Calu3 (cell line): ENCODE measurements around the gene RLF. TPM values are rescaled to one million over a fixed set of nuclear protein-coding genes. Genes with fewer than 3 reads are reported as not detected.
"Not testable (repeated sequence)": the region's sequence is repeated elsewhere in the genome, so short reads cannot be mapped to it uniquely, and the experiment has no call there.

ENCODE experiments used
- BruUV-seq: library from RNA; stranded (reverse); fragments of 400-500 nt; replicated peaks from 2 replicates; lab custom pipeline; 2021; lab: Mats Ljungman, UMichigan
- CTCF ChIA-PET: fragments of 300-600 bp; sonication (Branson Sonifier 250); formaldehyde crosslinking; loops from one replicate; lab custom pipeline; 2022; ENCODE audit warnings: antibody characterized with exemption; lab: Charles Lee
- DNase-seq: peaks from one replicate; pipeline ENCODE4 v3.0.0; 2022
- H3K27ac Mint-ChIP-seq: one replicate; pipeline ENCODE4 v1.8.0; 2022; ENCODE audit warnings: mixed read lengths; ENCODE audit not compliant: unreplicated experiment
- H3K27me3 Mint-ChIP-seq: one replicate; pipeline ENCODE4 v1.8.0; 2022; ENCODE audit warnings: mixed read lengths; ENCODE audit not compliant: unreplicated experiment
- H3K36me3 Mint-ChIP-seq: one replicate; pipeline ENCODE4 v1.8.0; 2022; ENCODE audit warnings: mild to moderate bottlenecking, moderate library complexity, mixed read lengths; ENCODE audit not compliant: insufficient read depth, unreplicated experiment
- H3K4me1 Mint-ChIP-seq: one replicate; pipeline ENCODE4 v1.8.0; 2022; ENCODE audit warnings: mild to moderate bottlenecking, low read depth, mixed read lengths; ENCODE audit not compliant: unreplicated experiment
- H3K4me3 Mint-ChIP-seq: one replicate; pipeline ENCODE4 v1.8.0; 2022; ENCODE audit warnings: mild to moderate bottlenecking, low read depth, moderate library complexity, mixed read lengths; ENCODE audit not compliant: unreplicated experiment
- H3K9me3 Mint-ChIP-seq: one replicate; pipeline ENCODE4 v1.8.0; 2022; ENCODE audit warnings: low read depth, mixed read lengths; ENCODE audit not compliant: unreplicated experiment
- intact Hi-C: fragments of 100-400 bp; cut with micrococcal nuclease; formaldehyde crosslinking; loops from one replicate; pipeline ENCODE4 v1.10.0; 2022; ENCODE audit not compliant: unreplicated experiment
- total RNA-seq: library from RNA; stranded (reverse); gene quantifications from 2 replicates; pipeline ENCODE4 v1.2.3, GENCODE V29; 2022
- TF ChIP-seq, protein P1 (sequence below): fragments of 200-600 bp; IDR thresholded peaks from one replicate; pipeline ENCODE4 v1.8.0; 2022; ENCODE audit warnings: antibody characterized with exemption; ENCODE audit not compliant: unreplicated experiment

RLF gene
- total RNA-seq, 1 experiment from 2014 or later = 12.9 TPM

GRCh38 chr1:40218333-40218732, 57.1 kb downstream of the RLF start:
- CTCF ChIA-PET = no interaction called here
- no peaks in the 10 kb centered on the region for H3K4me1 Mint-ChIP-seq
- H3K36me3 Mint-ChIP-seq = peaks cover 5% of the 10 kb centered on the region
- BruUV-seq = no TSS peak
- no peak overlapping the region for H3K4me3 Mint-ChIP-seq
- H3K27ac Mint-ChIP-seq = no peak overlapping the region
- TF ChIP-seq, protein P1, sequence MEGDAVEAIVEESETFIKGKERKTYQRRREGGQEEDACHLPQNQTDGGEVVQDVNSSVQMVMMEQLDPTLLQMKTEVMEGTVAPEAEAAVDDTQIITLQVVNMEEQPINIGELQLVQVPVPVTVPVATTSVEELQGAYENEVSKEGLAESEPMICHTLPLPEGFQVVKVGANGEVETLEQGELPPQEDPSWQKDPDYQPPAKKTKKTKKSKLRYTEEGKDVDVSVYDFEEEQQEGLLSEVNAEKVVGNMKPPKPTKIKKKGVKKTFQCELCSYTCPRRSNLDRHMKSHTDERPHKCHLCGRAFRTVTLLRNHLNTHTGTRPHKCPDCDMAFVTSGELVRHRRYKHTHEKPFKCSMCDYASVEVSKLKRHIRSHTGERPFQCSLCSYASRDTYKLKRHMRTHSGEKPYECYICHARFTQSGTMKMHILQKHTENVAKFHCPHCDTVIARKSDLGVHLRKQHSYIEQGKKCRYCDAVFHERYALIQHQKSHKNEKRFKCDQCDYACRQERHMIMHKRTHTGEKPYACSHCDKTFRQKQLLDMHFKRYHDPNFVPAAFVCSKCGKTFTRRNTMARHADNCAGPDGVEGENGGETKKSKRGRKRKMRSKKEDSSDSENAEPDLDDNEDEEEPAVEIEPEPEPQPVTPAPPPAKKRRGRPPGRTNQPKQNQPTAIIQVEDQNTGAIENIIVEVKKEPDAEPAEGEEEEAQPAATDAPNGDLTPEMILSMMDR = no peak
- intact Hi-C loops = no loop called here
- DNase-seq = no peak
- no peaks in the 10 kb centered on the region for H3K9me3 Mint-ChIP-seq
- H3K27me3 Mint-ChIP-seq = no peaks in the 10 kb centered on the region

GRCh38 chr1:40221471-40221905, 60.3 kb downstream of the RLF start:
- H3K4me1 Mint-ChIP-seq, H3K27ac Mint-ChIP-seq, BruUV-seq, intact Hi-C loops, H3K9me3 Mint-ChIP-seq, DNase-seq, H3K4me3 Mint-ChIP-seq, H3K27me3 Mint-ChIP-seq: not testable (repeated sequence)
- CTCF ChIA-PET = interaction anchor here (0.7 kb wide), 1 partner anchor 117 kb away, joined by 4 read pairs; no protein-coding TSS in a partner anchor
- H3K36me3 Mint-ChIP-seq = peaks cover 13% of the 10 kb centered on the region

DNA sequence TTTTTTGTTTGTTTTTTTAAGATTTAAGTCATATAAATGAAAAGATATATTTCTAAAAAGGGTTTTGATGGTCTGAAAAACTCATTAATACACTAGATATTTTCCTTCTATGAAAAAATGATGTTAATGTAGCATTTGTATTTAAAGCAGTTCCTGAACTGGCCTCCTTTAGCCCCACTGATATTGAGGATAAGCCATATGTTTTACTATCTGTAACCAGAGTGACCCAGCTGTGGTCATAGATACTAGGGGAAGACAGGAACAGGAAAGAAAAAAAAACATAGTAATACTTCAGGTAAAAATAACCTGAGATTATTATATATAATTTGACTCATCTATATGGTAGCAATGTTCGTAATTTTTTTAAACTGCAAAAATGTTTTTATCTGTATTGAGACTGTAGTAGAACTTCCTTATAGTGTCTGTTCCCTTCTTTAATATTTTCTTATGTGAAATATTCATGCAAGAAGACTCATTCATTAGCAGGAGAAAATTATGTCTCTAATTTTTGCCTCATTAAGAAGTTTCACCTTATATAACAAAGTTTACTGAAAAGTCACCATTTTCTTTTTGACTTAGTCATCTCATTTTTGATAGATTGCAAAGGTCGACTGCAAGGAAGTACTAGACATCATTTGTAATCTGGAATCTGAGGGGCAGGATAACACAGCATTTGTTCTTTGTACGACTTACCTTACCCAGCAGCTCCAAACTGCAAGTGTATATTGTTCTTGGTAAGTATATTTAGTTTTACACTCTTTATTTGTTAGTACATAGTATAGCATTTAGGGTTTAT, 61.0 kb downstream of the RLF start:
- intact Hi-C loops = no loop called here
- Mint-ChIP-seq H3K27ac (no peak overlapping the region), H3K4me1 (no peaks in the 10 kb centered on the region), H3K9me3 (no peaks in the 10 kb centered on the region), H3K4me3 (no peak overlapping the region), H3K36me3 (peaks cover 13% of the 10 kb centered on the region), H3K27me3 (no peaks in the 10 kb centered on the region)
- CTCF ChIA-PET = no interaction called here
- no peak for DNase-seq
- no TSS peak for BruUV-seq
- TF ChIP-seq, protein P1 = no peak

GRCh38 chr1:40224040-40224439, 62.9 kb downstream of the RLF start:
- no peaks in the 10 kb centered on the region for H3K27me3 Mint-ChIP-seq
- H3K27ac Mint-ChIP-seq = no peak overlapping the region
- H3K9me3 Mint-ChIP-seq = no peaks in the 10 kb centered on the region
- intact Hi-C loops = no loop called here
- H3K4me3 Mint-ChIP-seq = no peak overlapping the region
- peaks cover 13% of the 10 kb centered on the region for H3K36me3 Mint-ChIP-seq
- CTCF ChIA-PET = interaction anchor here (0.6 to 0.7 kb wide), 2 partner anchors 23 to 77 kb away, joined by 3 to 5 read pairs; no protein-coding TSS in a partner anchor
- DNase-seq = no peak
- TF ChIP-seq, protein P1 = no peak
- BruUV-seq = no TSS peak
- no peaks in the 10 kb centered on the region for H3K4me1 Mint-ChIP-seq

GRCh38 chr1:40226192-40226591, 65.0 kb downstream of the RLF start:
- no peaks in the 10 kb centered on the region for H3K27me3 Mint-ChIP-seq
- intact Hi-C loops = no loop called here
- H3K4me1 Mint-ChIP-seq = no peaks in the 10 kb centered on the region
- no TSS peak for BruUV-seq
- CTCF ChIA-PET = no interaction called here
- peaks cover 13% of the 10 kb centered on the region for H3K36me3 Mint-ChIP-seq
- no peak overlapping the region for H3K4me3 Mint-ChIP-seq
- no peaks in the 10 kb centered on the region for H3K9me3 Mint-ChIP-seq
- TF ChIP-seq, protein P1 = no peak
- no peak for DNase-seq
- no peak overlapping the region for H3K27ac Mint-ChIP-seq
